Caco-2 (cell line): Measurements from ENCODE around the gene NCKAP5. TPM values are rescaled to one million over a fixed set of nuclear protein-coding genes. Genes with fewer than 3 reads are reported as not detected.

Experiments
- BruUV-seq: library from RNA; stranded (reverse); fragments of 400-500 nt; replicated peaks from 2 replicates; lab custom pipeline; 2021; lab: Mats Ljungman, UMichigan
- CTCF ChIA-PET: fragments of 300-600 bp; sonication (Branson Sonifier 250); formaldehyde crosslinking; loops from one replicate; lab custom pipeline; 2022; ENCODE audit warnings: antibody characterized with exemption; lab: Charles Lee
- POLR2A ChIA-PET: fragments of 300-600 bp; sonication (Branson Sonifier 250); formaldehyde crosslinking; loops from one replicate; lab custom pipeline; 2022; ENCODE audit warnings: antibody characterized with exemption; lab: Charles Lee
- DNase-seq, 2 experiments: peaks; one replicate each; pipeline versions ENCODE4 v3.0.0 to v3.0.0-alpha.2; 2020 to 2022
- H3K27me3 ChIP-seq: replicated peaks from 2 replicates; pipeline ENCODE4 v1.6.0; 2011; ENCODE audit warnings: low read length; ENCODE audit not compliant: control insufficient read depth, insufficient read depth
- H3K36me3 ChIP-seq: 2 replicates; pipeline ENCODE4 v1.5.1; 2011; ENCODE audit warnings: low read length; ENCODE audit not compliant: control insufficient read depth, insufficient read depth
- H3K4me1 ChIP-seq: fragments of 250-450 bp; sonication (Bioruptor Pico); 2 replicates; pipeline ENCODE4 v1.5.1; 2020; ENCODE audit warnings: mild to moderate bottlenecking
- H3K4me3 ChIP-seq: 2 replicates; pipeline ENCODE4 v1.5.1; 2011; ENCODE audit warnings: low read depth, mild to moderate bottlenecking, control low read depth, low read length
- H3K9me3 ChIP-seq: fragments of 250-450 bp; sonication (Bioruptor Pico); 2 replicates; pipeline ENCODE4 v1.5.1; 2020; ENCODE audit warnings: mild to moderate bottlenecking, moderate library complexity
- H3K27ac Mint-ChIP-seq: one replicate; pipeline ENCODE4 v1.8.0; 2022; ENCODE audit warnings: mixed read lengths; ENCODE audit not compliant: unreplicated experiment
- H3K27me3 Mint-ChIP-seq: one replicate; pipeline ENCODE4 v1.8.0; 2022; ENCODE audit warnings: mixed read lengths; ENCODE audit not compliant: insufficient read depth, unreplicated experiment
- H3K36me3 Mint-ChIP-seq: one replicate; pipeline ENCODE4 v1.8.0; 2022; ENCODE audit warnings: mild to moderate bottlenecking, mixed read lengths; ENCODE audit not compliant: insufficient read depth, unreplicated experiment
- H3K4me1 Mint-ChIP-seq: one replicate; pipeline ENCODE4 v1.8.0; 2022; ENCODE audit warnings: low read depth, mixed read lengths; ENCODE audit not compliant: unreplicated experiment
- H3K4me3 Mint-ChIP-seq: one replicate; pipeline ENCODE4 v1.8.0; 2022; ENCODE audit warnings: mild to moderate bottlenecking, moderate library complexity, mixed read lengths; ENCODE audit not compliant: unreplicated experiment
- H3K9me3 Mint-ChIP-seq: one replicate; pipeline ENCODE4 v1.8.0; 2022; ENCODE audit warnings: mixed read lengths; ENCODE audit not compliant: unreplicated experiment
- intact Hi-C: fragments of 100-400 bp; cut with micrococcal nuclease; formaldehyde crosslinking; loops from one replicate; pipeline ENCODE4 v1.10.0; 2022; ENCODE audit not compliant: unreplicated experiment
- total RNA-seq: library from RNA; stranded (reverse); gene quantifications from 2 replicates; pipeline ENCODE4 v1.2.3, GENCODE V29; 2022
- TF ChIP-seq, protein P1 (sequence below), 2 experiments: fragments of 200-600 bp in 1 of 2; IDR thresholded peaks; 1 replicate in 1 of 2; 2 replicates in 1 of 2; pipeline versions ENCODE4 v1.5.1 to v1.8.0; 2011 to 2022; ENCODE audit warnings: antibody characterized with exemption in 1 of 2, control low read depth in 1 of 2, inconsistent platforms in 1 of 2, low read depth in 1 of 2, low read length in 1 of 2, mild to moderate bottlenecking in 1 of 2, moderate library complexity in 1 of 2; ENCODE audit not compliant: insufficient read depth in 1 of 2, severe bottlenecking in 1 of 2, unreplicated experiment in 1 of 2

The NCKAP5 gene
- total RNA-seq, 1 experiment from 2014 or later: 3.8 TPM

GRCh38 chr2:133492719-133493380, 75.4 kb downstream of the NCKAP5 start:
- CTCF ChIA-PET: no interaction called here
- POLR2A ChIA-PET: no interaction called here
- H3K27me3 Mint-ChIP-seq: no peaks in the 10 kb centered on the region
- TF ChIP-seq, protein P1, sequence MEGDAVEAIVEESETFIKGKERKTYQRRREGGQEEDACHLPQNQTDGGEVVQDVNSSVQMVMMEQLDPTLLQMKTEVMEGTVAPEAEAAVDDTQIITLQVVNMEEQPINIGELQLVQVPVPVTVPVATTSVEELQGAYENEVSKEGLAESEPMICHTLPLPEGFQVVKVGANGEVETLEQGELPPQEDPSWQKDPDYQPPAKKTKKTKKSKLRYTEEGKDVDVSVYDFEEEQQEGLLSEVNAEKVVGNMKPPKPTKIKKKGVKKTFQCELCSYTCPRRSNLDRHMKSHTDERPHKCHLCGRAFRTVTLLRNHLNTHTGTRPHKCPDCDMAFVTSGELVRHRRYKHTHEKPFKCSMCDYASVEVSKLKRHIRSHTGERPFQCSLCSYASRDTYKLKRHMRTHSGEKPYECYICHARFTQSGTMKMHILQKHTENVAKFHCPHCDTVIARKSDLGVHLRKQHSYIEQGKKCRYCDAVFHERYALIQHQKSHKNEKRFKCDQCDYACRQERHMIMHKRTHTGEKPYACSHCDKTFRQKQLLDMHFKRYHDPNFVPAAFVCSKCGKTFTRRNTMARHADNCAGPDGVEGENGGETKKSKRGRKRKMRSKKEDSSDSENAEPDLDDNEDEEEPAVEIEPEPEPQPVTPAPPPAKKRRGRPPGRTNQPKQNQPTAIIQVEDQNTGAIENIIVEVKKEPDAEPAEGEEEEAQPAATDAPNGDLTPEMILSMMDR (IDR thresholded peaks at IDR 0.05; ENCODE audit: insufficient read depth in 1 of 2, low read depth in 1 of 2, low read length in 1 of 2, severe bottlenecking in 1 of 2, unreplicated experiment in 1 of 2): no peak
- H3K4me3 Mint-ChIP-seq: no peak overlapping the region
- Histone ChIP-seq H3K4me1 (no peaks in the 10 kb centered on the region), H3K27me3 (no peaks in the 10 kb centered on the region), H3K4me3 (no peak overlapping the region), H3K9me3 (no peaks in the 10 kb centered on the region), H3K36me3 (no peaks in the 10 kb centered on the region)
- peaks cover under 1% of the 10 kb centered on the region for H3K4me1 Mint-ChIP-seq
- H3K27ac Mint-ChIP-seq: no peak overlapping the region
- no peaks in the 10 kb centered on the region for H3K36me3 Mint-ChIP-seq
- intact Hi-C loops: no loop called here
- no peak for DNase-seq
- H3K9me3 Mint-ChIP-seq: no peaks in the 10 kb centered on the region
- no TSS peak for BruUV-seq

- Mint-ChIP-seq H3K27ac (no peak overlapping the region), H3K4me3 (no peak overlapping the region), H3K9me3 (no peaks in the 10 kb centered on the region), H3K27me3 (no peaks in the 10 kb centered on the region), H3K4me1 (peaks cover 5% of the 10 kb centered on the region), H3K36me3 (no peaks in the 10 kb centered on the region)
- CTCF ChIA-PET: no interaction called here
- H3K9me3 ChIP-seq: no peaks in the 10 kb centered on the region
- H3K36me3 ChIP-seq: no peaks in the 10 kb centered on the region
- no peaks in the 10 kb centered on the region for H3K27me3 ChIP-seq
- TF ChIP-seq, protein P1 (IDR thresholded peaks at IDR 0.05; ENCODE audit: insufficient read depth in 1 of 2, low read depth in 1 of 2, low read length in 1 of 2, severe bottlenecking in 1 of 2, unreplicated experiment in 1 of 2): no peak
- POLR2A ChIA-PET: no interaction called here
- no peak for DNase-seq
- no peaks in the 10 kb centered on the region for H3K4me1 ChIP-seq
- intact Hi-C loops: no loop called here
- no peak overlapping the region for H3K4me3 ChIP-seq
- BruUV-seq: no TSS peak
Observed at GRCh38 chr2:133490411-133490980, 77.8 kb downstream of the NCKAP5 start.

GRCh38 chr2:133489641-133490410, 78.4 kb downstream of the NCKAP5 start:
- Histone ChIP-seq H3K9me3 (no peaks in the 10 kb centered on the region), H3K4me3 (no peak overlapping the region), H3K27me3 (no peaks in the 10 kb centered on the region), H3K36me3 (no peaks in the 10 kb centered on the region), H3K4me1 (no peaks in the 10 kb centered on the region)
- no peak overlapping the region for H3K27ac Mint-ChIP-seq
- no peaks in the 10 kb centered on the region for H3K36me3 Mint-ChIP-seq
- intact Hi-C loops: no loop called here
- no peak overlapping the region for H3K4me3 Mint-ChIP-seq
- H3K27me3 Mint-ChIP-seq: no peaks in the 10 kb centered on the region
- TF ChIP-seq, protein P1 (IDR thresholded peaks at IDR 0.05; ENCODE audit: insufficient read depth in 1 of 2, low read depth in 1 of 2, low read length in 1 of 2, severe bottlenecking in 1 of 2, unreplicated experiment in 1 of 2): no peak
- DNase-seq: no peak
- POLR2A ChIA-PET: no interaction called here
- no TSS peak for BruUV-seq
- peaks cover 5% of the 10 kb centered on the region for H3K4me1 Mint-ChIP-seq
- CTCF ChIA-PET: no interaction called here
- no peaks in the 10 kb centered on the region for H3K9me3 Mint-ChIP-seq
